Esophagus (tissue), 2 donors: ENCODE data around the gene YIPF6. TPM values are rescaled to one million over a fixed set of nuclear protein-coding genes. Genes with fewer than 3 reads are reported as not detected.

Source experiments
- H3K27ac ChIP-seq, 2 donors: one replicate each; pipeline ENCODE4 v1.5.1; 2013; ENCODE audit warnings: low read depth in 2 of 2, mild to moderate bottlenecking in 2 of 2, inconsistent platforms in 1 of 2, low read length in 1 of 2, moderate library complexity in 1 of 2
- H3K27me3 ChIP-seq, 2 donors: one replicate each; pipeline ENCODE4 v1.6.1; 2013; ENCODE audit warnings: low read length in 2 of 2, control low read depth in 1 of 2, mild to moderate bottlenecking in 1 of 2; ENCODE audit not compliant: insufficient read depth in 2 of 2, control insufficient read depth in 1 of 2
- H3K36me3 ChIP-seq, 2 donors: one replicate each; pipeline ENCODE4 v1.6.1; 2013; ENCODE audit warnings: low read length in 1 of 2; ENCODE audit not compliant: control insufficient read depth in 2 of 2, insufficient read depth in 2 of 2
- H3K4me1 ChIP-seq, 2 donors: one replicate each; pipeline ENCODE4 v1.6.1; 2013; ENCODE audit warnings: low read length in 1 of 2; ENCODE audit not compliant: control insufficient read depth in 2 of 2, insufficient read depth in 2 of 2
- H3K4me3 ChIP-seq, 2 donors: one replicate each; pipeline ENCODE4 v1.5.1; 2013; ENCODE audit warnings: low read length in 2 of 2, mild to moderate bottlenecking in 2 of 2, low read depth in 1 of 2, moderate library complexity in 1 of 2
- H3K9me3 ChIP-seq, 2 donors: one replicate each; pipeline ENCODE4 v1.6.1; 2013; ENCODE audit warnings: mild to moderate bottlenecking in 2 of 2, low read depth in 1 of 2, low read length in 1 of 2, moderate library complexity in 1 of 2; ENCODE audit not compliant: control insufficient read depth in 2 of 2, insufficient read depth in 1 of 2
- WGBS, 2 donors: extraction: QIAGEN DNeasy Blood & Tissue Kit; methylation state at CpG; one replicate each; pipeline ENCODE4 v1.1.7; 2013; 5-methylcytosine and 5-hydroxymethylcytosine counted together
- polyA plus RNA-seq, 2 donors: library from polyadenylated mRNA; stranded (reverse); fragments of 200-250 nt; gene quantifications; one replicate each; pipeline ENCODE4 v1.2.3, GENCODE V29; 2013
- donor health status: healthy with polysubstance abuse.
- donor health status: Bipolar disorder and iron deficiency.

Gene YIPF6
- 1 to 10 TPM; 5.2 to 9.1 TPM for polyA plus RNA-seq

GRCh38 chrX:68498508-68499379 lies at the start of gene YIPF6:
Gene YIPF6, plus strand, starts transcription at chrX:68499051. Its CDS starts 16 bp downstream, at chrX:68499067.
- no peaks in the 10 kb centered on the region for H3K27me3 ChIP-seq
- H3K4me3 ChIP-seq = peak within 1 kb of the TSS; percentile 65 to 77
- H3K9me3 ChIP-seq = no peaks in the 10 kb centered on the region
- H3K27ac ChIP-seq = peak within 1 kb of the TSS; percentile 75 to 84
- H3K36me3 ChIP-seq = no peaks in the 10 kb centered on the region
- no peaks in the 10 kb centered on the region for H3K4me1 ChIP-seq
- WGBS, 2 donors = 0 to 26% methylated on average over 60 to 68 of the region's 68 CpGs

- H3K36me3 ChIP-seq = no peaks in the 10 kb centered on the region
- H3K27me3 ChIP-seq = no peaks in the 10 kb centered on the region
- no peaks in the 10 kb centered on the region for H3K4me1 ChIP-seq
- H3K27ac ChIP-seq = no peak overlapping the region
- 70% methylated on average over 8 of the region's 8 CpGs for WGBS, 2 donors
- no peaks in the 10 kb centered on the region for H3K9me3 ChIP-seq
- no peak overlapping the region for H3K4me3 ChIP-seq
Observed at GRCh38 chrX:68451720-68452119, 47.1 kb upstream of the YIPF6 start.

- no peaks in the 10 kb centered on the region for H3K36me3 ChIP-seq
- no peaks in the 10 kb centered on the region for H3K9me3 ChIP-seq
- no peak overlapping the region for H3K27ac ChIP-seq
- H3K4me1 ChIP-seq = no peaks in the 10 kb centered on the region
- H3K4me3 ChIP-seq = no peak overlapping the region
- H3K27me3 ChIP-seq = no peaks in the 10 kb centered on the region
- 61 to 80% methylated on average over 8 of the region's 8 CpGs for WGBS, 2 donors
Observed at GRCh38 chrX:68454476-68455150, 44.2 kb upstream of the YIPF6 start.

GRCh38 chrX:68455151-68455510 lies 43.7 kb upstream of the YIPF6 start:
- WGBS, 2 donors = 92 to 98% methylated on average over 4 of the region's 4 CpGs
- no peak overlapping the region for H3K27ac ChIP-seq
- H3K9me3 ChIP-seq = no peaks in the 10 kb centered on the region
- no peaks in the 10 kb centered on the region for H3K4me1 ChIP-seq
- no peak overlapping the region for H3K4me3 ChIP-seq
- no peaks in the 10 kb centered on the region for H3K27me3 ChIP-seq
- H3K36me3 ChIP-seq = no peaks in the 10 kb centered on the region

GRCh38 chrX:68461093-68461492 lies 37.8 kb upstream of the YIPF6 start:
- Histone ChIP-seq H3K9me3 (no peaks in the 10 kb centered on the region), H3K27me3 (no peaks in the 10 kb centered on the region), H3K27ac (no peak overlapping the region), H3K4me3 (no peak overlapping the region), H3K4me1 (no peaks in the 10 kb centered on the region), H3K36me3 (no peaks in the 10 kb centered on the region)
- WGBS, 2 donors = 56% methylated on average over 6 of the region's 6 CpGs

- H3K9me3 ChIP-seq = no peaks in the 10 kb centered on the region
- no peak overlapping the region for H3K27ac ChIP-seq
- no peak overlapping the region for H3K4me3 ChIP-seq
- no peaks in the 10 kb centered on the region for H3K27me3 ChIP-seq
- H3K36me3 ChIP-seq = no peaks in the 10 kb centered on the region
- no peaks in the 10 kb centered on the region for H3K4me1 ChIP-seq
Observed at GRCh38 chrX:68461576-68461975, 37.3 kb upstream of the YIPF6 start.

GRCh38 chrX:68462197-68462596 lies 36.7 kb upstream of the YIPF6 start:
- no peaks in the 10 kb centered on the region for H3K9me3 ChIP-seq
- WGBS, 2 donors = 77 to 78% methylated on average over 8 of the region's 8 CpGs
- H3K36me3 ChIP-seq = no peaks in the 10 kb centered on the region
- H3K4me3 ChIP-seq = no peak overlapping the region
- no peak overlapping the region for H3K27ac ChIP-seq
- no peaks in the 10 kb centered on the region for H3K27me3 ChIP-seq
- H3K4me1 ChIP-seq = no peaks in the 10 kb centered on the region

GRCh38 chrX:68462653-68463052 lies 36.2 kb upstream of the YIPF6 start:
- no peaks in the 10 kb centered on the region for H3K4me1 ChIP-seq
- 35% methylated on average over 8 of the region's 8 CpGs for WGBS, 2 donors
- no peak overlapping the region for H3K4me3 ChIP-seq
- H3K9me3 ChIP-seq = no peaks in the 10 kb centered on the region
- H3K27ac ChIP-seq = no peak overlapping the region
- H3K27me3 ChIP-seq = no peaks in the 10 kb centered on the region
- H3K36me3 ChIP-seq = no peaks in the 10 kb centered on the region

GRCh38 chrX:68463880-68464279 lies 35.0 kb upstream of the YIPF6 start:
- H3K4me3 ChIP-seq = no peak overlapping the region
- WGBS, 2 donors = 96 to 100% methylated on average over 1 of the region's 1 CpG
- no peaks in the 10 kb centered on the region for H3K9me3 ChIP-seq
- no peaks in the 10 kb centered on the region for H3K4me1 ChIP-seq
- H3K27me3 ChIP-seq = no peaks in the 10 kb centered on the region
- no peak overlapping the region for H3K27ac ChIP-seq
- H3K36me3 ChIP-seq = no peaks in the 10 kb centered on the region

GRCh38 chrX:68464796-68465195 lies 34.1 kb upstream of the YIPF6 start:
- 73 to 89% methylated on average over 4 of the region's 4 CpGs for WGBS, 2 donors
- Histone ChIP-seq H3K27me3 (no peaks in the 10 kb centered on the region), H3K9me3 (no peaks in the 10 kb centered on the region), H3K4me1 (no peaks in the 10 kb centered on the region), H3K36me3 (no peaks in the 10 kb centered on the region), H3K27ac (no peak overlapping the region), H3K4me3 (no peak overlapping the region)
